Endothelial cell of umbilical vein (primary cell): ENCODE results near the gene ARHGEF6. TPM values are rescaled to one million over a fixed set of nuclear protein-coding genes. Genes with fewer than 3 reads are reported as not detected.

Experiments used
- BruUV-seq: library from RNA; stranded (reverse); fragments of 400-500 nt; replicated peaks from 2 replicates; lab custom pipeline; 2021; lab: Mats Ljungman, UMichigan
- CTCF ChIA-PET: fragments of 300-600, 350-600 bp; sonication (Branson Sonifier 250); formaldehyde crosslinking; loops from one replicate; lab custom pipeline; 2021; ENCODE audit warnings: antibody characterized with exemption, inconsistent platforms; lab: Charles Lee
- POLR2A ChIA-PET: fragments of 300-600, 350-600 bp; sonication (Branson Sonifier 250); formaldehyde crosslinking; loops from one replicate; lab custom pipeline; 2021; ENCODE audit warnings: antibody characterized with exemption, inconsistent platforms; lab: Charles Lee
- DNase-seq: peaks from one replicate; pipeline ENCODE4 v3.0.0-alpha.2; 2011; ENCODE audit warnings: low read depth, low spot score
- FAIRE-seq: peaks from 2 replicates; lab custom pipeline; 2011; peaks lifted over from hg19 to GRCh38; lab: Jason Lieb, UNC
- H2AFZ ChIP-seq: 2 replicates; pipeline ENCODE4 v1.6.0; 2012; ENCODE audit warnings: low read depth, low read length, control low read depth, inconsistent platforms
- H3K27ac ChIP-seq: 2 replicates; pipeline ENCODE4 v1.5.1; 2011; ENCODE audit warnings: low read depth, mild to moderate bottlenecking, control low read depth, low read length, moderate library complexity; ENCODE audit not compliant: insufficient read depth
- H3K27me3 ChIP-seq, 2 experiments: 2 replicates each; pipeline versions ENCODE4 v1.6.0 to v1.6.1; 2011; ENCODE audit warnings: low read length in 2 of 2, mixed read lengths in 1 of 2; ENCODE audit not compliant: control insufficient read depth in 2 of 2, insufficient read depth in 2 of 2
- H3K36me3 ChIP-seq, 2 experiments: 2 replicates in 1 of 2; 3 replicates in 1 of 2; pipeline ENCODE4 v1.5.1; 2011; ENCODE audit warnings: low read length in 2 of 2, mild to moderate bottlenecking in 1 of 2, moderate library complexity in 1 of 2; ENCODE audit not compliant: control insufficient read depth in 2 of 2, insufficient read depth in 2 of 2; ENCODE audit errors: extremely low read depth in 1 of 2
- H3K4me1 ChIP-seq: 3 replicates; pipeline ENCODE4 v1.5.1; 2011; ENCODE audit warnings: mild to moderate bottlenecking, low read length; ENCODE audit not compliant: control insufficient read depth, insufficient read depth; ENCODE audit errors: extremely low read depth
- H3K4me2 ChIP-seq: 2 replicates; pipeline ENCODE4 v1.6.1; 2011; ENCODE audit warnings: low read length, control low read depth, mixed read lengths; ENCODE audit not compliant: insufficient read depth
- H3K4me3 ChIP-seq, 3 experiments: fragments of 200-600 bp in 1 of 3; sonication (generic), shearing (Covaris generic) in 1 of 3; replicated peaks in 1 of 3; 2 replicates each; pipeline ENCODE4 v1.5.1; 2011 to 2016; ENCODE audit warnings: control low read depth in 3 of 3, low read length in 3 of 3, mild to moderate bottlenecking in 2 of 3, inconsistent platforms in 1 of 3, low read depth in 1 of 3, moderate library complexity in 1 of 3; ENCODE audit not compliant: insufficient read depth in 1 of 3
- H3K79me2 ChIP-seq: 2 replicates; pipeline ENCODE4 v1.6.0; 2012; ENCODE audit warnings: low read length, inconsistent platforms; ENCODE audit not compliant: control insufficient read depth, insufficient read depth
- H3K9ac ChIP-seq: replicated peaks from 2 replicates; pipeline ENCODE3; 2011; ENCODE audit warnings: low read length, control low read depth; ENCODE audit not compliant: insufficient read depth; ENCODE audit errors: extremely low read depth
- H3K9me1 ChIP-seq: replicated peaks from 3 replicates; pipeline ENCODE4 v1.6.0; 2011; ENCODE audit warnings: mild to moderate bottlenecking, low read length; ENCODE audit not compliant: control insufficient read depth, insufficient read depth; ENCODE audit errors: extremely low read depth
- H3K9me3 ChIP-seq: replicated peaks from 2 replicates; pipeline ENCODE4 v1.5.1; 2012; ENCODE audit warnings: low read length, inconsistent platforms; ENCODE audit not compliant: control insufficient read depth, insufficient read depth
- H4K20me1 ChIP-seq: replicated peaks from 2 replicates; pipeline ENCODE3; 2011; ENCODE audit warnings: mild to moderate bottlenecking, low read length; ENCODE audit not compliant: control insufficient read depth, insufficient read depth; ENCODE audit errors: extremely low read depth
- EZH2 ChIP-seq: IDR thresholded peaks from 2 replicates; pipeline ENCODE4 v1.6.1; 2012; ENCODE audit warnings: borderline replicate concordance, low read depth, mild to moderate bottlenecking, moderate library complexity, low read length, inconsistent platforms; ENCODE audit not compliant: severe bottlenecking
- FOS ChIP-seq: IDR thresholded peaks from 2 replicates; pipeline ENCODE4 v1.6.1; 2011; ENCODE audit warnings: mild to moderate bottlenecking, low read length, moderate library complexity, borderline replicate concordance; ENCODE audit not compliant: insufficient read depth
- GATA2 ChIP-seq: IDR thresholded peaks from 2 replicates; pipeline ENCODE4 v1.7.0; 2011; ENCODE audit warnings: low read depth, mild to moderate bottlenecking, moderate library complexity, mixed read lengths, low read length; ENCODE audit not compliant: insufficient read length, insufficient read depth
- JUN ChIP-seq: IDR thresholded peaks from 2 replicates; pipeline ENCODE4 v1.6.1; 2011; ENCODE audit warnings: borderline replicate concordance, low read depth; ENCODE audit not compliant: insufficient read length, insufficient read depth
- MYC ChIP-seq: IDR thresholded peaks from one replicate; pipeline ENCODE4 v1.6.1; 2011; ENCODE audit warnings: mild to moderate bottlenecking, low read depth, low read length
- POLR2A ChIP-seq: IDR thresholded peaks from 2 replicates; pipeline ENCODE4 v1.6.1; 2012; ENCODE audit warnings: low read depth, mild to moderate bottlenecking, control low read depth, low read length
- POLR2AphosphoS5 ChIP-seq: IDR thresholded peaks from 2 replicates; pipeline ENCODE4 v1.6.1; 2012; ENCODE audit warnings: low read depth, mild to moderate bottlenecking, control low read depth, low read length, moderate library complexity; ENCODE audit not compliant: insufficient read depth
- dilution Hi-C: fragments of 300-500 bp; cut with MboI; formaldehyde crosslinking; loops from one replicate; pipeline ENCODE4 v1.15.0; 2019; ENCODE audit warnings: low sequenced_read_pairs; ENCODE audit not compliant: extremely low pct_ligation_motif_present
- intact Hi-C: fragments of 100-400 bp; cut with micrococcal nuclease; formaldehyde crosslinking; loops from one replicate; pipeline ENCODE4 v1.10.0; 2022
- polyA plus RNA-seq, 4 experiments: library from polyadenylated mRNA; depleted of rRNA in 3 of 4; stranded (reverse) in 3 of 4; unstranded in 1 of 4; fragments of >200 nt; gene quantifications; 2 replicates each; pipeline versions ENCODE4 v1.2.1 to v1.2.3, GENCODE V29; 2011 to 2012; ENCODE audit warnings: missing spikeins in 1 of 4
- total RNA-seq: library from RNA; stranded (reverse); gene quantifications from 2 replicates; pipeline ENCODE4 v1.2.3, GENCODE V29; 2021
- TF ChIP-seq, protein P1 (sequence below), 2 donors: IDR thresholded peaks; 1 replicate in 1 of 2; 2 replicates in 1 of 2; pipeline ENCODE4 v1.5.1; 2011; ENCODE audit warnings: low read length in 2 of 2, mild to moderate bottlenecking in 2 of 2, moderate library complexity in 2 of 2, control low read depth in 1 of 2, inconsistent platforms in 1 of 2, low read depth in 1 of 2; ENCODE audit not compliant: insufficient read depth in 1 of 2; ENCODE audit errors: extremely low read depth in 1 of 2
- TF ChIP-seq, protein P2 (sequence below): IDR thresholded peaks from 2 replicates; pipeline ENCODE4 v1.6.1; 2011; ENCODE audit not compliant: insufficient read depth, insufficient read length

Gene ARHGEF6
- total and polyA plus RNA-seq, 2 donors (not counting 3 experiments of a cell fraction or from before 2014, with no cell fraction given), result 4.9 to 6.4 TPM

DNA sequence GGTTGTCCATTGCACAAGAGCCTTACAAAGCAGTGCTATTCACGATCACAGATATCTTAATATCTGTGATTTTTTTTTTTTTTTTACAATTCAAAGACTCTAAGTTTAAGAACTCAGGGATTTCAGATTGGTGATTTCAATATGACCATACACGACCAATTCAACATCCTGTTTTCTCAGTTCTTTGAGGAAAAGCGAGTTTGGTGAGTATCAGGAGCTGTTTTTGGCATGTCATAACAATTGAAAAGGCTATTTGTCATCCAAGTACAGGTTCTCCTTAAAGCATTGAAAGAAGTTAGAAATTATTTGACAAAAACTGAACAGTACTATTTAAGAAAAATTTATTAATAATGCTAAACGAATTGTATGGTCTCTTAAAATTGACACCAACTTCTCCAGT, 9.1 kb upstream of the ARHGEF6 start:
- H3K9me1 ChIP-seq, result no peaks in the 10 kb centered on the region
- ChIA-PET POLR2A (no interaction called here), CTCF (no interaction called here)
- H4K20me1 ChIP-seq, result no peaks in the 10 kb centered on the region
- DNase-seq, result no peak
- H3K9ac ChIP-seq, result no peak overlapping the region
- intact Hi-C loops, result no loop called here
- TF ChIP-seq, protein P1, sequence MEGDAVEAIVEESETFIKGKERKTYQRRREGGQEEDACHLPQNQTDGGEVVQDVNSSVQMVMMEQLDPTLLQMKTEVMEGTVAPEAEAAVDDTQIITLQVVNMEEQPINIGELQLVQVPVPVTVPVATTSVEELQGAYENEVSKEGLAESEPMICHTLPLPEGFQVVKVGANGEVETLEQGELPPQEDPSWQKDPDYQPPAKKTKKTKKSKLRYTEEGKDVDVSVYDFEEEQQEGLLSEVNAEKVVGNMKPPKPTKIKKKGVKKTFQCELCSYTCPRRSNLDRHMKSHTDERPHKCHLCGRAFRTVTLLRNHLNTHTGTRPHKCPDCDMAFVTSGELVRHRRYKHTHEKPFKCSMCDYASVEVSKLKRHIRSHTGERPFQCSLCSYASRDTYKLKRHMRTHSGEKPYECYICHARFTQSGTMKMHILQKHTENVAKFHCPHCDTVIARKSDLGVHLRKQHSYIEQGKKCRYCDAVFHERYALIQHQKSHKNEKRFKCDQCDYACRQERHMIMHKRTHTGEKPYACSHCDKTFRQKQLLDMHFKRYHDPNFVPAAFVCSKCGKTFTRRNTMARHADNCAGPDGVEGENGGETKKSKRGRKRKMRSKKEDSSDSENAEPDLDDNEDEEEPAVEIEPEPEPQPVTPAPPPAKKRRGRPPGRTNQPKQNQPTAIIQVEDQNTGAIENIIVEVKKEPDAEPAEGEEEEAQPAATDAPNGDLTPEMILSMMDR (IDR thresholded peaks at IDR 0.05; ENCODE audit: extremely low read depth in 1 of 2, insufficient read depth in 1 of 2, low read depth in 1 of 2, low read length in 2 of 2), result no peak
- TF ChIP-seq POLR2AphosphoS5 (no peak), MYC (no peak), GATA2 (no peak), FOS (no peak), POLR2A (no peak), EZH2 (no peak), JUN (no peak)
- TF ChIP-seq, protein P2, sequence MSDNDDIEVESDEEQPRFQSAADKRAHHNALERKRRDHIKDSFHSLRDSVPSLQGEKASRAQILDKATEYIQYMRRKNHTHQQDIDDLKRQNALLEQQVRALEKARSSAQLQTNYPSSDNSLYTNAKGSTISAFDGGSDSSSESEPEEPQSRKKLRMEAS, result no peak
- no peak for FAIRE-seq
- H3K9me3 ChIP-seq, result no peaks in the 10 kb centered on the region
- H3K79me2 ChIP-seq, result no peaks in the 10 kb centered on the region
- dilution Hi-C loops, result no loop called here
- H3K27me3 ChIP-seq, result no peaks in the 10 kb centered on the region
- H3K4me2 ChIP-seq, result no peak overlapping the region
- H2AFZ ChIP-seq, result no peak overlapping the region
- H3K27ac ChIP-seq, result no peak overlapping the region
- no peaks in the 10 kb centered on the region for H3K36me3 ChIP-seq
- no peaks in the 10 kb centered on the region for H3K4me1 ChIP-seq
- no TSS peak for BruUV-seq
- no peak overlapping the region for H3K4me3 ChIP-seq
